HG03342 (cell line): ENCODE data around the gene CEP97.
"Not testable (repeated sequence)": the region's sequence is repeated elsewhere in the genome, so short reads cannot be mapped to it uniquely, and the experiment has no call there.

Experiments used
- ATAC-seq: cut with Tn5 transposase; IDR thresholded peaks from one replicate; pipeline ENCODE4 v1.9.1; 2021; ENCODE audit warnings: mild to moderate bottlenecking, moderate library complexity; ENCODE audit not compliant: unreplicated experiment

Gene CEP97

DNA sequence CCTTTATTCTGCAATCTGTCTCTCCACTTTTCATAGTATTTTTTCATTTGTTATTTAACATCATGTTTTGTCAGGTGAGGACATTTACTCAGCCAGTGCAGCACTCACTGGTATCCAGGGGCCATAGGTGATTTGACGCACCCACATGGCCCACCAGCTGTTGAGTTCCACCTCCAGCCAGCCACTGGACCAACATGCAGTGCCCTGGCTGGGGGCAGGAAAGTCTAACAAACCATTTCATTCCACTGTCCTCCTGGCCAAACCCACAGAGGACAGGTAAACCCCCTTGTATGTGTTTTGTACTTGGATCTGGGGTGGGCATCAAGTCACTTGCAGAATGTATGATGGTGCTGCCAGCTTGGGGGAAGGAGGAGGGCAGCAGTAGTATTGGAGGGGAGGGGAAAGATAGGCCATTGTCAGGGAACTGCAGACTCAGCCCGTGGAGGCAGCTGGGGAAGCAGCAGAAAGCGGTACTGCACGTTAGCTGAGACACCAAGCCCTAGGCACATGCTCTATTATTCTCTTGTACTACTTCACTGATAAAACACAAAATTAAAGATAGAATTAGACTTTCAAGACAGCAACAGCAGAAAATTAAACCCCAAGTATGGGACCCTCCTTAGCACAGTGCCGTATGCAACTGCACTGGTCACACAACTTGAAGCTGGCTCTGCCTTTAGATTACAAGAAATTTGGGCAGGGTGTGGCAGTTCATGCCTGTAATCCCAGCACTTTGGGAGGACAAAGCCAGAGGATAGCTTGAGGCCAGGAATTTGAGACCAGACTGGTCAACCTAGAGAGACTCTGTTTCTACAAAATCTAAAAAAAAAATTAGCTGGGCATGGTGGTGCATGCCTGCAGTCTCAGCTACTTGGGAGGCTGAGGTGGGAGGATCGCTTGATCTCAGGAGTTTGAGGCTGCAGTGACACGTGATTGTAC lies 22.4 kb upstream of the CEP97 start:
- ATAC-seq: no peak

DNA sequence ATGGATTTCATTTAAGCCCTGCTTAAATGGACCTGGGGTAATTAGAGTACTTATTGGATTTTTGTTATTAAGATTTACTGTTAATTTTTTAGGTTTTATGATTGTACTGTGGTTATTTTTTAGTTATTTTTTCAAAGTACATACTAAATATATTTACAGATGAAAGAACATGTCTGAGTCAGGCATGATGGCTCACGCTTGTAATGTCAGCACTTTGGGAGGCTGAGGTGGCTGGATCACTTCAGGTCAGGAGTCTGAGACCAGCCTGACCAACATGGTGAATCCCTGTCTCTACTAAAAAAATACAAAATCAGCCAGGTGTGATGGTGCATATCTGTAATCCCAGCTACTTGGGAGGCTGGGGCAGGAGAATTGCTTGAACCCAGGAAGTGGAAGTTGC lies 21.7 kb upstream of the CEP97 start:
- no peak for ATAC-seq

GRCh38 chr3:101703169-101703568 lies 21.2 kb upstream of the CEP97 start:
- ATAC-seq: no peak

DNA sequence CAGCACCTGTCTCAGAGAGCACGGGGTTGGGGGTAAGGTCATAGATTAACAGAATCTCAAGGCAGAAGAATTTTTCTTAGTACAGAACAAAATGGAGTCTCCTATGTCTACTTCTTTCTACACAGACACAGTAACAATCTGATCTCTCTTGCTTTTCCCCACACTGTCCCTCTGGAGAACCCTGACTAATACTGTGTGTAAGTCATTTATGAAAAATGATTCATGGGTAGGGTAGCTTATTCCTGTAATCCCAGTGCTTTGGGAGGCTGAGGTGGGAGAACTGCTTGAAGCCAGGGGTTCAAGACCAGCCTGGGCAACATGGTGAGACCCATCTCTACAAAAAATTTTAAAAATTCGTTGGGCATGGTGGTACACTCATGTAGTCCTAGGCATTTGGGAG lies 19.8 kb upstream of the CEP97 start:
- not testable (repeated sequence) for ATAC-seq

DNA sequence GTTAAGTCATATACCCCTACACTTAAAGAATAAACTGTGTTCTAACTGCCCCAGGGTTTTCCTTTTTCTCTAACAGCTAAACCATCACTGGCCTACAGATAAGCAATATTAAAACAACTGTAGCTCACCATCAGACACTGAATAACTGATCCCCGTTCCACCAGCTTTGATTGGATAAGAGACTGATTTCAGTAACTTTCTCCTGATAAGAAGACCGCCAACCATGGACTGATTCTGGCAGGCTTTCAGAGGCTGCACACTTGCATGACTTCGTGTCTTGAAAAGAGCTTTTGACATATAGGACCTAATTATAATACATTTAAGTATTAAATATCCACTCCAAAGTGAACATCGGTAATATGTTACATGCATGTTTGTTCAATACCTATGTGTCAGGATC lies 15.3 kb upstream of the CEP97 start:
- no peak for ATAC-seq

DNA sequence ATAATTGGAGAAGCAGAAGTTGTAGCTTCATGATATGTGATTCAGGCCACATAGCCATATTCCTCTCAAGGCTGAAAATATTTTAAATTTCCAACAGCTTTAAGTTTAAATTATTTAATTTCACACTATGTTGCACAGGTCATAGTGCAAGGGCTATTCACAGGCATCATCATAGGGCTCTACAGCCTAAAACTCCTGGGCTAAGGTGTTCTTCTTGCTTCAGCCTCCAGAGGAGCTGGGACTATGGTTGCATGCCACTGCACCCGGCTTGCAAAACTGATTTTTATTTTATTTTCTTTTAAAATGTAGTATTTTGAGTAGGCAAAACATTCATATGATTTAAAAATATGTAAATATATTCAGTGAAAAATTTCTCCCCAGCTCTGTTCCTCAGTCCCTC lies 6.0 kb upstream of the CEP97 start:
- ATAC-seq: no peak

DNA sequence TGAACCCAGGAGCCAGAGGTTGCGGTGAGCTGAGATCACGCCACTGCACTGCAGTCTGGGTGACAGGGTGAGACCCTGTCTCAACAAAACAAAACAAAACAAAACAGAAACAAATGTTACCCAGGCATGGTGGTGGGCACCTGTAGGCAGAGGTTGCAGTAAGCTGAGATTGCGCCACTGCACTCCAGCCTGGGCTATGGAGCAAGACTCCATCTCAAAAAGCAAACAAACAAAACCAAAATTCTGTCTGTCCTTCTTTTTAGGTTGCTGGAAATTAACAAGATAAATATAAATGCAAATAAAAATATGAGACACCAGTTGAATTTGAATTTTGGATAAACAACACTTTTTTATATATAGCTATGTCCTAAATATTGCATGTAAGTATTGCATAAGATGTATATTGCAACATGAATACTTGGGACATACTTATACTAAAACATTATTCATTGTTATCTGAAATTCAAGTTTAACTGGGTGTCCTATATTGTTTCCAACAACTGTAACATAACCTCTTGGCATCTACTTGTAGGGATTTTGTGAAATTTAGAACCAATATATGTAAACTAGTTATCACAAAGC lies 4.7 kb upstream of the CEP97 start:
- no peak for ATAC-seq

GRCh38 chr3:101720851-101721840 lies 3.3 kb upstream of the CEP97 start:
- ATAC-seq: no peak

- ATAC-seq: peak; percentile 54
Measured at GRCh38 chr3:101722394-101723173, 1.8 kb upstream of the CEP97 start.

GRCh38 chr3:101725194-101725889 lies 928 bp downstream of the CEP97 start:
- ATAC-seq: peak; percentile 13

GRCh38 chr3:101725890-101726275 lies 1.5 kb downstream of the CEP97 start:
- no peak for ATAC-seq

DNA sequence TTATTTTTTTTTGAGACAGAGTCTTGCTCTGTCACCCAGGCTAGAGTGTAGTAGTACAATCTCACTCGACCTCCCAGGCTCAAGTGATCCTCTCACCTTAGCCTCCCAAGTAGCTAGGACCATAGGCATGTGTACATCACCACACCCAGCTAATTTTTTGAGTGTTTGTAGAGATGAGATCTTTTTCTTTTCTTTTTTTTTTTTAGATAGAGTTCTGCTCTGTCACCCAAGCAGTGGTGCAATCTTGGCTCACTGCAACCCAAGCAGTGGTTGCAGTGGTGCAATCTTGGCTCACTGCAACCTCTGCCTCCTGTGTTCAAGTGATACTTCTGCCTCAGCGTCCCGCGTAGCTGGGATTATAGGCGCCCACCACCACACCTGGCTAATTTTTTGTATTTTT lies 5.2 kb downstream of the CEP97 start:
- ATAC-seq: no peak

GRCh38 chr3:101730839-101731238 lies 6.4 kb downstream of the CEP97 start:
- no peak for ATAC-seq

GRCh38 chr3:101732240-101732641 lies 7.8 kb downstream of the CEP97 start:
- ATAC-seq: no peak

GRCh38 chr3:101735833-101736232 lies 11.4 kb downstream of the CEP97 start:
- ATAC-seq: no peak

DNA sequence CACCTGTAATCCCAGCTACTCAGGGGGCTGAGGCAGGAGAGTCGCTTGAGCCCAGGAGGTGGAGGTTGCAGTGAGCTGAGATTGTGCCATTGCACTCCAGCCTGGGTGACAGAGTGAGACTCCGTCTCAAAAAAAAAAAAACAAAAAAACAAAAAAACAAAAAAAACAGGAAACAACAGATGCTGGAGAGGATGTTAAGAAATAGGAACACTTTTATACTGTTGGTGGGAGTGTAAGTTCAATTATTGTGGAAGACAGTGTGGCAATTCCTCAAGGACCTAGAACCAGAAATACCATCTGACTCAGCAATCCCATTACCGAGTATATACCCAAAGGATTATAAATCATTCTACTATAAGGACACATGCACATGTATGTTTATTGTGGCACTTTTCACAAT lies 17.5 kb downstream of the CEP97 start:
- ATAC-seq: not testable (repeated sequence)

GRCh38 chr3:101744811-101745210 lies 20.4 kb downstream of the CEP97 start:
- no peak for ATAC-seq

GRCh38 chr3:101745934-101746333 lies 21.5 kb downstream of the CEP97 start:
- not testable (repeated sequence) for ATAC-seq

DNA sequence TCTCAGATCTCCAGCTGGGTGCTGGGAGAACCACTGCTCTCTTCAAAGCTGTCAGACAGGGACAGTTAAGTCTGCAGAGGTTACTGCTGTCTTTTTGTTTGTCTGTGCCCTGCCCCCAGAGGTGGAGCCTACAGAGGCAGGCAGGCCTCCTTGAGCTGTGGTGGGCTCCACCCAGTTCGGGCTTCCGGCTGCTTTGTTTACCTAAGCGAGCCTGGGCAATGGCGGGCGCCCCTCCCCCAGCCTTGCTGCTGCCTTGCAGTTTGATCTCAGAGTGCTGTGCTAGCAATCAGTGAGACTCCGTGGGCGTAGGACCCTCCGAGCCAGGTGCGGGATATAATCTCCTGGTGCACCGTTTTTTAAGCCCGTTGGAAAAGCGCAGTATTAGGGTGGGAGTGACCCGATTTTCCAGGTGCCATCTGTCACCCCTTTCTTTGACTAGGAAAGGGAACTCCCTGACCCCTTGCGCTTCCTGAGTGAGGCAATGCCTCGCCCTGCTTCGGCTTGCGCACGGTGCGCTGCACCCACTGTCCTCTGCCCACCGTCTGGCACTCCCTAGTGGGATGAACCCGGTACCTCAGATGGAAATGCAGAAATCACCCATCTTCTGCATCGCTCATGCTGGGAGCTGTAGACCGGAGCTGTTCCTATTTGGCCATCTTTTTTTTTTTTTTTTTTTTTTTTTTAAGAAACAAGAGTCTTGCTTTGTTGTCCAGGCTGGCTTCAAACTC lies 29.1 kb downstream of the CEP97 start:
- not testable (repeated sequence) for ATAC-seq
